NB4 (cell line): Measurements from ENCODE around the gene PIR.
A peak's percentile ranks its signal among the peaks of the same experiment; 100 is the strongest.

Experiments
- DNase-seq: peaks from one replicate; pipeline ENCODE4 v3.0.0; 2010; ENCODE audit warnings: low read depth
- H3K4me3 ChIP-seq: one replicate; pipeline ENCODE4 v1.5.1; 2011; ENCODE audit warnings: mild to moderate bottlenecking, low read depth, low read length, moderate library complexity
- CTCF ChIP-seq: IDR thresholded peaks from one replicate; pipeline ENCODE4 v1.5.1; 2012; ENCODE audit warnings: low read depth, low read length
- MAX ChIP-seq: IDR thresholded peaks from 2 replicates; pipeline ENCODE4 v1.6.1; 2011; ENCODE audit warnings: low read depth, low read length
- MYC ChIP-seq: IDR thresholded peaks from 2 replicates; pipeline ENCODE4 v1.6.1; 2011; ENCODE audit warnings: low read depth, low read length
- POLR2A ChIP-seq: IDR thresholded peaks from 2 replicates; pipeline ENCODE4 v1.6.1; 2011; ENCODE audit warnings: mild to moderate bottlenecking; ENCODE audit not compliant: insufficient read length; ENCODE audit errors: extremely low read depth

PIR gene

GRCh38 chrX:15399962-15400391 lies 93.2 kb downstream of the PIR start:
- TF ChIP-seq POLR2A (no peak), MAX (peak; percentile 35; the same call in 1 of the 2 replicates), MYC (no peak)
- H3K4me3 ChIP-seq: no peak overlapping the region
- DNase-seq: peak; percentile 13

- no peak for DNase-seq
- TF ChIP-seq POLR2A: no peak
- no peak for TF ChIP-seq MYC
- no peak for TF ChIP-seq MAX
- TF ChIP-seq CTCF: no peak
- H3K4me3 ChIP-seq: no peak overlapping the region
Measured at GRCh38 chrX:15398874-15399273, 94.3 kb downstream of the PIR start.

GRCh38 chrX:15395789-15396188 lies 97.3 kb downstream of the PIR start:
- no peak overlapping the region for H3K4me3 ChIP-seq
- TF ChIP-seq POLR2A (no peak), CTCF (no peak), MAX (no peak), MYC (no peak)
- DNase-seq: no peak

- no peak overlapping the region for H3K4me3 ChIP-seq
- no peak for DNase-seq
- TF ChIP-seq MYC (no peak), MAX (no peak), POLR2A (no peak), CTCF (no peak)
Measured at GRCh38 chrX:15391850-15392249, 101.3 kb downstream of the PIR start.

- DNase-seq: no peak
- TF ChIP-seq MAX (no peak), MYC (no peak), CTCF (no peak), POLR2A (no peak)
- H3K4me3 ChIP-seq: no peak within 1 kb of the TSS
Measured at GRCh38 chrX:15384304-15384703, 108.8 kb downstream of the PIR start, which contains the start of gene VEGFD. Gene VEGFD (minus strand): TSS chrX:15384413. CDS start chrX:15383946, 467 bp downstream.

- H3K4me3 ChIP-seq: no peak overlapping the region
- peak; percentile 2 for DNase-seq
- TF ChIP-seq CTCF (peak; percentile 17), MAX (no peak)
Measured at GRCh38 chrX:15382813-15383212, 110.3 kb downstream of the PIR start.
